SK-N-MC (cell line): ENCODE data around the gene RHBG.

ENCODE experiments used
- DNase-seq: peaks from one replicate; pipeline ENCODE4 v3.0.0-alpha.2; 2011; ENCODE audit warnings: low read depth, low spot score
- H3K27ac ChIP-seq: fragments of 200-600 bp; sonication (generic); 2 replicates; pipeline ENCODE4 v1.5.1; 2016; ENCODE audit warnings: mixed run types
- H3K36me3 ChIP-seq: fragments of 200-600 bp; sonication (generic); 2 replicates; pipeline ENCODE4 v1.6.1; 2017; ENCODE audit warnings: antibody characterized with exemption, low read length, mixed read lengths; ENCODE audit not compliant: insufficient read depth
- H3K4me3 ChIP-seq: fragments of 200-600 bp; sonication (generic); 2 replicates; pipeline ENCODE4 v1.5.1; 2016
- H3K9ac ChIP-seq: fragments of 200-600 bp; sonication (generic); 2 replicates; pipeline ENCODE4 v1.8.0; 2017; ENCODE audit warnings: mixed run types, mixed read lengths; ENCODE audit not compliant: insufficient read length
- H3K9me3 ChIP-seq: fragments of 200-600 bp; sonication (generic); 2 replicates; pipeline ENCODE4 v1.6.1; 2017; ENCODE audit warnings: low read depth, mild to moderate bottlenecking, antibody characterized with exemption, low read length, moderate library complexity, mixed read lengths
- EZH2 ChIP-seq: fragments of 200-600 bp; sonication (generic); IDR thresholded peaks from one replicate; pipeline ENCODE4 v1.6.1; 2017; ENCODE audit warnings: antibody characterized with exemption
- FOXP2 ChIP-seq: optimal IDR thresholded peaks from 2 replicates; pipeline ENCODE3; 2011; ENCODE audit warnings: mild to moderate bottlenecking, moderate library complexity; ENCODE audit not compliant: insufficient read depth; ENCODE audit errors: extremely low read length, control extremely low read depth
- POLR2AphosphoS5 ChIP-seq: IDR thresholded peaks from 2 replicates; pipeline ENCODE4 v1.6.1; 2012; ENCODE audit warnings: mild to moderate bottlenecking, low read depth, low read length, borderline replicate concordance

The RHBG gene

DNA sequence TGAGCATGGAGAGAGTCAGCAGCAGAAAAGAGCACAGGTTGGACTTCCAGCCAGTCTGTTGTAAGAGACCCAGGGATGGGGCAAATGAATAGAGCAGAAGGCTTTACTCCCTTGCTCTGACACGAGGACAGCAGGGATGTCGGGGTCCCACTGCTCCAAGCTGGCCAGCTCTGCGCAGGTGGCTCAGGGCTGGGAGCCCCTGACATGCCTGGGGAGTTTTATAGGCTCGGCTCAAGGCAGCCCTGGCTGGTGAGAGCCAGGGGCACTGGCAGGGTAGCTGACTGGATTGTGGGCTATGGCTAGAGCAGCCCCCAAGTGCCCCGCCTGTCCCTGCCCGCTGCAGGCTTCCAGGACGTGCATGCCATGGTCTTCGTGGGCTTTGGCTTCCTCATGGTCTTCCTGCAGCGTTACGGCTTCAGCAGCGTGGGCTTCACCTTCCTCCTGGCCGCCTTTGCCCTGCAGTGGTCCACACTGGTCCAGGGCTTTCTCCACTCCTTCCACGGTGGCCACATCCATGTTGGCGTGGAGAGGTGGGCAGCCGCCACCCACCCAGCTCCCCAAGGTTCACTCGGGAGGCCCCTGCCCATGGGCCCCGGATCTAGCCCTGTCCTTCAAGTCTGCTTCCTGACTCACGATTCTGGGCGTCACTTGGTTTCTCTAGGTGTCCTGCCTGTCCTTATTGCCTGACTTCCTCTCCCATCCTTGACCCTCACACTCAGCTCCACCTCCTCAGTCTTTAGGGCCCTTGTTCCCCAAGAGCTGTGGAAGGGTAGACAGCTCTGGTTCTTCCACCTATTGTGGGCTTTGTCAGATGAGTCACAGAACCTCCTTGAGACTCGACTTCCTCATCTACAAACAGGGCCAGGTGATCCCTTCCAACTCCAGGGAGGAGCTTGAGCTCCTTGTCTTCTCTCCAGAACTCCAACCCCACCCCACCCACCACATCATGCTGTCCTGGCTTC, 8.2 kb downstream of the RHBG start:
- no peak overlapping the region for H3K4me3 ChIP-seq
- H3K9me3 ChIP-seq, result no peaks in the 10 kb centered on the region
- no peak for DNase-seq
- no peak overlapping the region for H3K9ac ChIP-seq
- no peak for TF ChIP-seq FOXP2
- no peak for TF ChIP-seq POLR2AphosphoS5
- no peak for TF ChIP-seq EZH2
- no peaks in the 10 kb centered on the region for H3K36me3 ChIP-seq
- no peak overlapping the region for H3K27ac ChIP-seq

DNA sequence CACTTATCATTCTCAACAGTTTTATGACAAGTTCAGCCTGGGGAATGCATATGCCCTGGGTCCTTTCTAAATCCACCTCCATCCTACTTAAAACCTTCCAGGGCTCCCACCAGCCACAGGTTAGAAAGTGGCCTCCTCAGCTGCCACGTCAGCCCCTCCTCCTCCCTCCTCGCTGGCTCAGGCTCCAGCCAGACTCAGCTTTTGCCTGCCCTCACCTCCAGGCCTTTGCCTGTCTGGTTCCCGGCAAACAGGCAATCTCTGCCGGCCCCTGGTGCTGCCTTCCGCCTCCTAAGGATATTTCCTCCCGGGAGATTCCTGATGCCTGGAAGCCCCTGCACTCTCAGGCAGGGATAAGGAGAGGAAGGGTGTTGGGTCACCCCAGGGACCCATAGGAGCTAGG, 9.5 kb downstream of the RHBG start:
- Histone ChIP-seq H3K36me3 (no peaks in the 10 kb centered on the region), H3K9me3 (no peaks in the 10 kb centered on the region), H3K27ac (no peak overlapping the region), H3K4me3 (no peak overlapping the region), H3K9ac (no peak overlapping the region)
- DNase-seq, result no peak
- TF ChIP-seq EZH2 (no peak), POLR2AphosphoS5 (no peak), FOXP2 (no peak)

DNA sequence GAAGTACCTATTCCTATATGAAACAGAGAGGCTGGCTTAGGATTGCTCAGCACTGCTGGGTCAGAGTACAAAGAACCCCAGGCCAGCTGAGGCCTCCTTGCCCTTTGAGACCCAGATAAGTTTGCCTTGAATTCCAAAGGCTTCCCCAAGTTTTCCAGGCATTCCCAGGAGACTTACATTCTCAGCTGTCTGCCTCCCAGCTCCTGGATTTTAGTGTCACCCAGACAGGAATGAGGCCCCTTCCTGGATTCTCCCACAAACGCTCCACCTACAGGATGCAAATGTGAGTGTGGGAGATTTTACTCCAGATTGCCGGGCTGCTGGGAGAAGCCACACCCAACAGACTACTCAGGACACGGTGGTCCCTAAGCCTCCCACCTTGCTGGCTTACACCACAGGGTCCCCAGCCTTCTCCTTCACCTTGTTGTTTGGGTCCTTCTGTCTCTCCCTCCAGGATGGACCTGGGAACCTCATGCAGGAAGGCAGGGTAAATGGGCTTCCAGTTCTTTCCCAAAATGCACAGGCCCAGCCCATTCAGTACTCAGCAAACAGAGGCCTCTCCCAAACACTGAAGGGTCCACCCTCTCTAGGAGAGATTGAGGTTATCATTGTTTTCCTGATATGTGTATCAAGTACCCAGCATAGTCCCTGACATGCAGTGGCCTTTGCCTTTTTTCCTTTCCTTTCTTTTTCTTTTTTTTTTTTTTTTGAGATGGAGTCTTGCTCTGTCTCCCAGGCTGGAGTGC, 10.6 kb downstream of the RHBG start:
- TF ChIP-seq POLR2AphosphoS5, result no peak
- TF ChIP-seq FOXP2, result no peak
- TF ChIP-seq EZH2, result no peak
- Histone ChIP-seq H3K27ac (no peak overlapping the region), H3K36me3 (no peaks in the 10 kb centered on the region), H3K9me3 (no peaks in the 10 kb centered on the region), H3K9ac (no peak overlapping the region), H3K4me3 (no peak overlapping the region)
- no peak for DNase-seq

DNA sequence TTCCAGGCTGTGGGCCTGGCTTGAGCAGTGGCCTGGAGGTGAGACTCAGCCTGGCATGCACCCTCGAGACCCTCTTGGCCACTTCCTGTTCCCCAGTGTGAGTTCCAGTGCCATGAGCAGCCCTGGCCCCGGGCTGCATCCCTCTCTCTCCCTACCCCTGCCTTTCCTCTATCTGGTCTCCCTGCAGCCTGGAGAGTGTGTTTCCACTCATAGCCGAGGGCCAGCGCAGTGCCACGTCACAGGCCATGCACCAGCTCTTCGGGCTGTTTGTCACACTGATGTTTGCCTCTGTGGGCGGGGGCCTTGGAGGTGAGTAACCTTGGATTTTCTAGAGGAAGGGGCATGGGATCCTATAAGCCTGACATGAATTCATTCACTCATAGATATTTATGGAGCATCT, 13.6 kb downstream of the RHBG start:
- Histone ChIP-seq H3K27ac (no peak overlapping the region), H3K36me3 (no peaks in the 10 kb centered on the region), H3K9me3 (no peaks in the 10 kb centered on the region), H3K4me3 (no peak overlapping the region), H3K9ac (no peak overlapping the region)
- TF ChIP-seq FOXP2, result no peak
- no peak for TF ChIP-seq POLR2AphosphoS5
- no peak for TF ChIP-seq EZH2
- DNase-seq, result no peak

DNA sequence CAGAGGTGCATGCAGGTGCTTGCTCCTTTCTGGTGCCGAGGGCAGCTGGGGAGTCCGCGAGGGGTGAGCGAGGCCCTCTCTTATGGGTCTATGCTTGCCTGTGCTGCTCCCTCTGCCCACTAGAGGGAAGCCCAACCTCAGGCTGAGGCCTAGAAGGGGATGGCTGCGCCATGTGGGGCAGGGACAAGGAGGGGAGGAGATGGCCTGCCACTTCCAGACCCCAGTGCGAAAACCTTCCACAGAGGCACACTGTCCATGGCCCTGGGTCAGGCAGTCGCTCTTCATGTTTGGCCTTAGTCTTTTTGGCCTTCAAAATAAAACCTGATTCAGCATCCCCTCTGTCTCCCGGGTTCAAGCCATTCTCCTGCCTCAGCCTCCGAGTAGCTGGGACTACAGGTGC, 14.0 kb downstream of the RHBG start:
- no peaks in the 10 kb centered on the region for H3K36me3 ChIP-seq
- no peak overlapping the region for H3K27ac ChIP-seq
- H3K9ac ChIP-seq, result no peak overlapping the region
- H3K9me3 ChIP-seq, result no peaks in the 10 kb centered on the region
- no peak overlapping the region for H3K4me3 ChIP-seq
- no peak for DNase-seq
- TF ChIP-seq EZH2 (no peak), FOXP2 (no peak), POLR2AphosphoS5 (no peak)

DNA sequence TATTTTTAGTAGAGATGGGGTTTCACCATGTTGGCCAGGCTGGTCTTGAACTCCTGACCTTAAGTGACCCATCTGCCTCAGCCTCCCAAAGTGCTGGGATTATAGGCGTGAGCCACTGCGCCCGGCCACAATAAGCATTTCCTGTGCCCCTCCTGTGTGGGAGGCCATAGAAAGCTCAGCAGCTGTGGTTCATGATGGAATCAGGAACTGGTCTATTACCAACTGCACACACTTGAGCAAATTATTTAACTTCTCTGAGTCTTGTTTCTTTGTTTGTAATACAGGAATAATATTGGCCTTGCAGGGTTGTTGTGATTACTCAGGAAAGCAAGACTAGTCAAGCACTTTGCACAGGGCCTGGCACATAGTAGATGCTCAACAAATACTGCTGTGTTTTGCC, 15.0 kb downstream of the RHBG start:
- no peak overlapping the region for H3K9ac ChIP-seq
- no peak overlapping the region for H3K27ac ChIP-seq
- DNase-seq, result no peak
- H3K9me3 ChIP-seq, result no peaks in the 10 kb centered on the region
- no peaks in the 10 kb centered on the region for H3K36me3 ChIP-seq
- no peak overlapping the region for H3K4me3 ChIP-seq
- no peak for TF ChIP-seq FOXP2
- no peak for TF ChIP-seq POLR2AphosphoS5
- TF ChIP-seq EZH2, result no peak

DNA sequence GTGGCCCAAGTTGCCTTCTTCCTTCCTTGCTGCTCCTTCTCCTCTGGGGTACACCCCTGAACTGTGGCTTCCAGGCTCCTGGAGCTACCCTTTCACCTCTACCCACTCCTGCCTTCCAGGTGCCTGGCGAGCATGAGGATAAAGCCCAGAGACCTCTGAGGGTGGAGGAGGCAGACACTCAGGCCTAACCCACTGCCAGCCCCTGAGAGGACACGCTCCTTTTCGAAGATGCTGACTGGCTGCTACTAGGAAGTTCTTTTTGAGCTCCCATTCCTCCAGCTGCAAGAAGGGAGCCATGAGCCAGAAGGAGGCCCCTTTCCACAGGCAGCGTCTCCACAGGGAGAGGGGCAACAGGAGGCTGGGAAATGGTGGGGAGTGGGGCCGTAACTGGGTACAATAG, 15.6 kb downstream of the RHBG start:
- no peak overlapping the region for H3K4me3 ChIP-seq
- H3K27ac ChIP-seq, result no peak overlapping the region
- H3K36me3 ChIP-seq, result no peaks in the 10 kb centered on the region
- no peaks in the 10 kb centered on the region for H3K9me3 ChIP-seq
- no peak overlapping the region for H3K9ac ChIP-seq
- no peak for TF ChIP-seq EZH2
- no peak for TF ChIP-seq FOXP2
- no peak for TF ChIP-seq POLR2AphosphoS5
- no peak for DNase-seq

DNA sequence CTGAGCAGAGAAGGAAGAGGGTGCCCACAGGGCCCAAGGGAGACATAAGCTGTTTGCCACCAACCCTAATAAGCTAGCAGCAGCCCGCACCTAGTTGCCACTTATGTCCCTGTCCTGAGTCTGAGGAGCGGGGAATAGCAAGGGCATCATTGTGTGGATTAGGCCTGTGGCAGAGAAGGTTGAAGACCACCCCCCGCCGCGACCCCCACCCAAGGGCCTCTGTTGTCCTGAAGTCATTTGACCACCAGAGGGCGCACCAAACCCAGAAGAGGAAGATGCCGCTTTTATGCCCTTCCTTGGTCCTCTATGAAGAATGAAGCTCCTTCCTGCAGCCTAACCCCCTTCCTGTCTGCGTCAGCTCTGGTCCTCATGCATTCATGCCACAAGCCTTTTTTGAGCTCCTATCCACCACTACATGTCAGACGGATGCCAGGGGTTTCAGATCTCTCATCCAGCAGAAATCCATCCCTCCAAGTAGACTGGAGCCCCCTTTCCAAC, 16.6 kb downstream of the RHBG start:
- TF ChIP-seq EZH2, result no peak
- TF ChIP-seq FOXP2, result no peak
- TF ChIP-seq POLR2AphosphoS5, result no peak
- DNase-seq, result no peak
- Histone ChIP-seq H3K27ac (no peak overlapping the region), H3K9me3 (no peaks in the 10 kb centered on the region), H3K4me3 (no peak overlapping the region), H3K9ac (no peak overlapping the region), H3K36me3 (no peaks in the 10 kb centered on the region)
